ENCODE results near the gene GNG12.

GNG12 gene

GRCh38 chr1:67690018-67690363 is 143.3 kb downstream of the GNG12 start:
- no peak for TF ChIP-seq MYC (IDR thresholded peaks at IDR 0.05; ENCODE audit: low read depth, low read length)
- TF ChIP-seq POLR2A (IDR thresholded peaks at IDR 0.05; ENCODE audit: extremely low read depth, insufficient read length), result no peak
- no peak for TF ChIP-seq MAX (IDR thresholded peaks at IDR 0.05; ENCODE audit: low read depth, low read length)
- TF ChIP-seq CTCF (IDR thresholded peaks at IDR 0.05; ENCODE audit: low read depth, low read length), result no peak
- H3K4me3 ChIP-seq (ENCODE audit: low read depth, low read length), result no peak overlapping the region
- DNase-seq (ENCODE audit: low read depth), result no peak

- no peak overlapping the region for H3K4me3 ChIP-seq (ENCODE audit: low read depth, low read length)
Observed at GRCh38 chr1:67689267-67690017, 143.8 kb downstream of the GNG12 start.

GRCh38 chr1:67688526-67689219 is 144.6 kb downstream of the GNG12 start:
- TF ChIP-seq CTCF (IDR thresholded peaks at IDR 0.05; ENCODE audit: low read depth, low read length), result no peak
- TF ChIP-seq MYC (IDR thresholded peaks at IDR 0.05; ENCODE audit: low read depth, low read length), result no peak
- no peak for TF ChIP-seq POLR2A (IDR thresholded peaks at IDR 0.05; ENCODE audit: extremely low read depth, insufficient read length)
- no peak for TF ChIP-seq MAX (IDR thresholded peaks at IDR 0.05; ENCODE audit: low read depth, low read length)
- peak; percentile 61 for DNase-seq (ENCODE audit: low read depth)
- H3K4me3 ChIP-seq (ENCODE audit: low read depth, low read length), result no peak overlapping the region

More at GRCh38 chr1:67689267-67690017, 143.8 kb downstream of the GNG12 start:
- DNase-seq (ENCODE audit: low read depth), result no peak
- TF ChIP-seq CTCF (IDR thresholded peaks at IDR 0.05; ENCODE audit: low read depth, low read length) (no peak), POLR2A (IDR thresholded peaks at IDR 0.05; ENCODE audit: extremely low read depth, insufficient read length) (no peak), MYC (IDR thresholded peaks at IDR 0.05; ENCODE audit: low read depth, low read length) (no peak), MAX (IDR thresholded peaks at IDR 0.05; ENCODE audit: low read depth, low read length) (no peak)

GRCh38 chr1:67687649-67688048 is 145.6 kb downstream of the GNG12 start:
- peak; percentile 52 for DNase-seq (ENCODE audit: low read depth)
- peak overlapping the region; percentile 74 for H3K4me3 ChIP-seq (ENCODE audit: low read depth, low read length)
- TF ChIP-seq POLR2A (IDR thresholded peaks at IDR 0.05; ENCODE audit: extremely low read depth, insufficient read length) (no peak), MYC (IDR thresholded peaks at IDR 0.05; ENCODE audit: low read depth, low read length) (no peak), CTCF (IDR thresholded peaks at IDR 0.05; ENCODE audit: low read depth, low read length) (no peak), MAX (IDR thresholded peaks at IDR 0.05; ENCODE audit: low read depth, low read length) (no peak)

- H3K4me3 ChIP-seq (ENCODE audit: low read depth, low read length), result peak overlapping the region; percentile 74
- TF ChIP-seq MAX (IDR thresholded peaks at IDR 0.05; ENCODE audit: low read depth, low read length) (no peak), CTCF (IDR thresholded peaks at IDR 0.05; ENCODE audit: low read depth, low read length) (no peak), MYC (IDR thresholded peaks at IDR 0.05; ENCODE audit: low read depth, low read length) (no peak), POLR2A (IDR thresholded peaks at IDR 0.05; ENCODE audit: extremely low read depth, insufficient read length) (no peak)
- no peak for DNase-seq (ENCODE audit: low read depth)
Observed at GRCh38 chr1:67687198-67687545, 146.1 kb downstream of the GNG12 start.

Measured in NB4 (cell line).